ENCODE results near the gene SMARCC1. TPM values are rescaled to one million over a fixed set of nuclear protein-coding genes. Genes with fewer than 3 reads are reported as not detected.
A peak's percentile ranks its signal among the peaks of the same experiment; 100 is the strongest.
"Not testable (repeated sequence)": the region's sequence is repeated elsewhere in the genome, so short reads cannot be mapped to it uniquely, and the experiment has no call there.

The SMARCC1 gene
- total RNA-seq, 1 donor from 2014 or later, result 35.6 TPM

DNA sequence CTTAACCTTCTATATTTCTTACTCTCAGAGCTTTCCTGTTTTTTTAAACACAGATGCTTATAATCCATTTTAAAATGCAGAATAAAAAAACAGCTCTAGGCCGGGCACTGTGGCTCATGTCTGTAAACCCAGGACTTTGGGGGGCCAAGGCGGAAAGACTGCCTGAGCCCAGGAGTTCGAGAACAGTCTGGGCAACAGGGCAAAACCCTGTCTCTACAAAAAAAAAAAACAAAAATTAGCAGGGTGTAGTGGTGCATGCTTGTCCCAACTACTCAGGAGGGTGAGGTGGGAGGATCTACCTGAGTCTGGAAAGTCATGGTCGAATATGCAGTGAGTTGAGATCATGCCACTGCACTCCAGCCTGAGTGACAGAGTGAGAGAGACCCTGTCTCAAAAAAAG, 15.5 kb downstream of the SMARCC1 start:
- no peak for DNase-seq

DNA sequence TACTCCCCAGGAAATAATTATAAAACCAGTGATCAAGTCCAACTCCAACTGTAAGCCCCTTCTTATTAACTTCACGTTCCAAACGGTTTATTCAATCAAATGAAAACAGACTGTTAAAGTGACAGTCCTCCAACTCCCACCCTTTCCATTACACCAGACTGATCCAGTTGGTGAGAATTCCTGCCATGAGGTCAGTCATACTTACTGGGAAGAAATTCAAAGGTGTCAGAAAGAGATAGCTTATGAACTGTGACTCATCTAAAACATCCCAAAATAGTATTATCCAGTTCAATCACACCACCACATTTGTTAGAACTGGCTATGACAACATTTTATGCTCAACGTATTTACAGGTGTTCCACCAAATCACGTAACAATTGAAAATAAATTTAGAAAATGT, 19.5 kb downstream of the SMARCC1 start:
- no peak for DNase-seq

DNA sequence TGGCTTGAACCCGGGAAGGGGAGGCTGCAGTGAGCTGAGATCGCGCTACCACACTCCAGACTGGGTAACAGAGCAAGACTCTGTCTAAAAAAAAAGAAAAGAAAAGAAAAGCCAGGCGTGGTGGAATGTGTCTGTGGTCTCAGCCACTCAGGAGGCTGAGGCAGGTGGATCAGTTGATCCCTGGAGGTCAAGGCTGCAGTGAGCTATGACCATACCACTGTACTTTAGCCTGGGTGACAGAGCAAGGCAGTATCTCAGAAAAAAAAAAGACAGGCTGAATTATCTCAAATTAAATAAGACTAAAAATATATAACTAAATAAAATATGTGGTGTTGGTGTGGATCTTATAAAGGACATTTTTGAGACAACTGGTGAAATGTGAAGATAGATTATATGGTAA, 20.6 kb downstream of the SMARCC1 start:
- DNase-seq, result no peak

DNA sequence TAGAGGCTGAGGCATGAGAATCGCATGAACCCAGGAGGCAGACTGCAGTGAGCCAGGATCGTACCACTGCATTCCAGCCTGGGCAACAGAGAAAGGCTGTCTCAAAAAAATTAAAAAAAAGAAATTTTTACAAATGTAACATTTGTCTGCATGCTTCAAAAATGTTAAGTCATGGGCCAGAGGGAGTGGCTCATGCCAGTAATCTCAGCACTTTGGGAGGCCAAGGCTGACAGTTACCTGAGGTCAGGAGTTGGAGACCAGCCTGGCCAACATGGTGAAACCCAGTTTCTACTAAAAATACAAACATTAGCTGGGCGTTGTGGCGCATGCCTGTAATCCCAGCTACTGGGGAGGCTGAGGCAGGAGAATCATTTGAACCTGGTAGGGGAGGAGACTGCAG, 21.5 kb downstream of the SMARCC1 start:
- DNase-seq, result not testable (repeated sequence)

DNA sequence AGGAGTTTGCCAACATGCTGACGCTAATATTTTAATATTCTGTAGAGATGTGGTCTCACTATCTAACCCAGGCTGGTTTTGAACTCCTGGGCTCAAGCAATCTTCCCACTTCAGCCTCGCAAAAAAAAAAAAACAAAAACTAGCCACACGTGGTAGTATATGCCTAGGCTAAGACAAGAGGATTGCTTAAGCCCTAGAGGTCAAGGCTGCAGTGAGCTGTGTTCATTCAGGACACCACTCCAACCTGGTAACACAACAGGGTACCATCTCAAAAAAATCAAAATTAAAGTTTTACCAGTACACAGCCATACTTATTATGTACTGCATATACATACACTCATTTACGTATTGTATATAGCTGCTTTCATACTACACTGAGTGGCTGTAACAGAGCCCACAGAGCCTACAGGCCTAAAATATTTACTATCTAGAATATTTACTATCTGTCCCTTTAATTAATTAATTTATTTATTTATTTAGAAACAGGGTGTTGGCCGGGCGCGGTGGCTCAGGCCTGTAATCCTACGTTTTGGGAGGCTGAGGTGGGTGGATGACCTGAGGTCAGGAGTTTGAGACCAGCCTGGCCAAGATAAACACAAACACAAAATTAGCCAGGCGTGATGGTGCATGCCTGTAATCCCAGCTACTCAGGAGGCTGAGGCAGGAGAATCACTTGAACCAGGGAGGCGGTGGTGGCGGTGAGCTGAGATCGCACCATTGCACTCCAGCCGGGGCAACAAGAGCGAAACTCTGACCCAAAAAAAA, 23.2 kb downstream of the SMARCC1 start:
- no peak for DNase-seq

DNA sequence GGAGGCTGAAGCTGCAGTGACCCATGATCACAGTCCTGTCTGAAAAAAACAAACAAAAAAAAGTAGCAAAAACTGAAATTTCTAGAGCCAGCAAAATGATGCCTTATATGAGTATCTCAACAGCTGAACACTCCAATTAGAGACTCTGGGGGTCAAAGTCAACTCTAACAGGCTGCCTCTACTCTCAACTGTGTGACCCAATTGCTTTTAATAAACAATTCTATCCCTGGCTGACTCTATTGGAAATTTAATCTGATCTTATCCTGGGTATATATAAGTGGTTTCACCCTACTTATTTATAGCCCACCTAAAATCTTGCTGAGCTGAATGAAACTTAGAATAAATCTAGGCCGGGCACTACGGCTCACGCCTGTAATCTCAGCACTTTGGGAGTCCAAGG, 29.0 kb downstream of the SMARCC1 start:
- DNase-seq, result no peak

DNA sequence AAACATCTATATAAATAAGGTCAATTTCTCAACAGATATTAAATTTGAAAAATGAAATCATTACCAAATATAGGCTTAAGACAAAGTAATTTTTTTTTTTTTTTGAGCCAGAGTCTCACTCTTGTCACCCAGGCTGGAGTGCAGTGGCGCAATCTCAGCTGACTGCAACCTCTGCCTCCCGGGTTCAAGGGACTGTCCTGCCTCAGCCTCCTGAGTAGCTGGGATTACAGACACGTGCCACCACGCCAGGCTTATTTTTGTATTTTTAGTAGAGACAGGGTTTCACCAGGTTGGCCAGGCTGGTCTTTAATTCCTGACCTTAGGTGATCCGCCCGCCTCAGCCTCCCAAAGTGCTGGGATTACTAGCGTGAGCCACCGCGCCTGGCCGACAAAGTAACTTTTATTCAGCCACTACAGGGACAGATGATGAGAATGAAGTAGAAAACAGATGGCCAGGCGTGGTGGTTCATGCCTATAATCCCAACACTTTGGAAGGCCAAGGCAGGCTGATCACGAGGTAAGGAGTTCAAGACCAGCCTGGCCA, 30.8 kb downstream of the SMARCC1 start:
- not testable (repeated sequence) for DNase-seq

DNA sequence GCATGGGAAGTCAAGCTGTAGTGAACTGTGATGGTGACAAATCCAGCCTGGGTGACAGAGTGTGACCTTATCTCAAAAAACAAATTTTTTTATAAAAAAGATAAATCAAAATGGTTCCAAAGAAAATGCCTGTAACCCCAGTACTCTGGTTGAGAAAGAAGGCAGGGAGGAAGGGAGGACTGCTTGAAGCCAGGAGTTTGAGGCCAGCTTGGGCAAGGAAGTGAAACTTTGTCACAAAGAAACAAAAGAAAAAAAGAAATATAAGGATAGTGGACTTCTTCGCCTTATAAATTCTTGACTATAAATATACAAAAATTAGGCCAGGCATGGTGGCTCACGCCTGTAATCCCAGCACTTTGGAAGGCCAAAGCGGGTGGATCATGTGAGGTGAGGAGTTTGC, 34.1 kb downstream of the SMARCC1 start:
- DNase-seq, result no peak

DNA sequence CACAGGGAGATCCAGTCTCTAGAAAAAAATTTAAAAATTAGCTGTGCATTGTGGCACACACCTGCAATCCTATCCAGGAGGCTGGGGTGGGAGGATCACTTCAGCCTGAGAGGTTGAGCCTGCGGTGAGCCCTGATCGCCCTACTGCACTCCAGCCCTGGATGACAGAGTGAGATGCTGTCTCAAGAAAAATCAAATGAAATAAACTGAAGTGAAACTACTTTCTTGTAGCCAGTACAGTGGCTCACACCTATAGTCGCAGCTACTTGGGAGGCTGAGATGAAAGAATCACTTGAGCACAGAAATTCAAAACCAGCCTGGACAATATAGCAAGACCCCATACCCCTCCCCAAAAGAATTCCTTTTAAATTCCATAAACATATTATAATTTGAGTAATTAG, 35.4 kb downstream of the SMARCC1 start:
- DNase-seq, result no peak

DNA sequence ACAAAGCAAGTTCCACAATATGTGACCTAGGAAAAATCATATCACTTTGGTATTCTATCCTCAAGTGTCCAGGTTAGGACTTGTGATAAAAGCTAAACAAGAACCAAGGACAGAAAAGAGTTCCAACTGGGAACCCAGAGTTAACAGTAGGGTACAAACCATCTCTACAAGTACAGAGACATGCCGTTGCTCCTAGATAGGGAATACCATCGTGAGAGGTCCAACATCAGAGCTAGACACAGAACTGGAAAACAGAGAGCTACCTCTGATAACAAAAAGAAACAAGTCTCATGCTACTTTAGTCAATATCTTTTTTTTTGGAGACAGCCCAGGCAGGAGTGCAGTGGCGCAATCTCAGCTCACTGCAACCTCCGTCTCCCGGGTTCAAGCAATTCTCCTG, 37.8 kb downstream of the SMARCC1 start:
- no peak for DNase-seq

DNA sequence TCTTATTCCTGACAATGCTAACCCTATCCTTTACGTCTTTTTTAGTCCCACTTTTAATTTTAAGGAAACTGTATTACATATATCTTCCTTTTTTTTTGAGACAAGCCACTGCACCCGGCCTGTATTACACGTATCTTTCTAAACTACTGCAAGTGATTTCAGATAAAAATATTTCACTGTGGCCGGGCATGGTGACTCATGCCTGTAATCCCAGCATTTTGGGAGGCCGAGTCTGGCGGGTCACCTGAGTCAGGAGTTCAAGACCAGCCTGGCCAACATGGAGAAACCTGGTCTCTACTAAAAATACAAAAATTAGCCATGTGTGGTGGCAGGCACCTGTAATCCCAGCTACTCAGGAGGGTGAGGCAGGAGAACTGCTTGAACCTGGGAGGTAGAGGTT, 38.3 kb downstream of the SMARCC1 start:
- not testable (repeated sequence) for DNase-seq

DNA sequence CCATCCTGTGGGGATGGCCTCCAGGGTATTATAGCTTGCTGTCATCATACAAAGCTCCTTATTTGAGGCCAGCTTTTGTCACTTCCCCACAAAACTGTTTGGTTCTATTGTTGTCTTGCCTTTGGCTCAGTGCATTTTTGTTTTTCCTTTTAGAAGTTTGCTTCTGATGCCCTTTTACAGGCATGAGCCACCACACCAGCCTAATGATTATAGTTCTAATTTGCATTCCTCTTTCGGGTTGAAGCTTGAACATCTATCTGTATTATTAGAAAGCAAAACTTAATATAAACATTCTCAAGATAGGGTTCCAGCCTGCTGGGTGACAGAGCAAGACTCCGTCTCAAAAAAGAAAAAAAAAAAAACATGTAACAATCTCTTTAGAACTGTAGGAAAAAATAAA, 39.8 kb downstream of the SMARCC1 start:
- no peak for DNase-seq

DNA sequence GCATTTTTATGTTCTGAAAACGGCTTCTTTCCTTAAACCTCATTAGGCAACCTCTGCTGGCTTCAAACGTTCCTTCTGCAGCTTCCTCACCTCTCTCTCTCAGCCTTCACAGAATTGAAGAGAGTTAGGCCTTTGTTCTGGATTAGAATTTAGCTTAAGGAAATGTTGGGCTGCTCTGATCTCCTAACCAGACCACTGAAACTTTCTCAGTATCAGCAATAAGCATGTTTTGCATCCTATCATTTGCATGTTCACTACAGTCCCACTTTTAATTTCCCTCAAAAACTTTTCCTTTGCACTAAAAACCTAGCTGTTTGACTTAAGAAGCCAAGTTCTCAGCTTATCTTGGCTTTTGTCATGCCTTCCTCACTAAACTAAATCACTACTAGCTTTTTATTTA, 49.5 kb downstream of the SMARCC1 start:
- no peak for DNase-seq

DNA sequence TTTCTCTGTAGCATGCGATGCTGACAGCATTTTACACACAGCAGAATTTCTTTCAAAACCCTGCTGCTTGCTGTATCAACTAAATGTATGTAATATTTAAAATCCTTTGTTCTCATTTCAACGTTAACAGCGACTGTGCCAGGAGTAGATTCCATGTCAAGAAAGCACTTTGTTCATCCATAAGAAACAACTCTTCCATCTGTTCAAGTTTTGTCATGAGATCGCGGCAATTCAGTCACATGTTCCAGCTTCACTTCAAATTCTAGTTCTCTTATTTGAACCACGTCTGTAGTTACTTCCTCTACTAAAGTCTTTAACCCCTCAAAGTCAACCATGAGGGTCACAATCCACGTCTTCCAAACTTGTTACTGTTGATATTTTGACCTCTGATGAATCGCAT, 50.6 kb downstream of the SMARCC1 start:
- no peak for DNase-seq

DNA sequence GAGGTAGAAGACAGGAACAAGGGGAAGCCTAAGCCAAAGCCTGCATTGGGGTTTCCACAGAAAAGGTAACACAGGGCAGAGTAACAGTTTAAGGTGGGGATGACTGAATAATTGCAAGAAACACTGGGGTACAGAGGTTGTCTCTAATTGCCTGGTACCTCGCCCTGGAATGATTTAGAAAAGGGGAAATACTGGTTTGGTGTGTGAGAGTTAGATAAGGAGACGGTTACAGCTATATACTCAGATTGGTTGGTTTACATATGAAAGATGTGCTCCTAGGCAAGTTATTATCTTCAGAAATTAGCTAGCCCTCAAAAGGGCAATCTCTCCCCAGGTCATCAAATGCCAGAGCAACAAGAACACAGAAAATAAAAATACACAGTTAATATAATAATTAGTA, 58.8 kb downstream of the SMARCC1 start:
- no peak for DNase-seq

DNA sequence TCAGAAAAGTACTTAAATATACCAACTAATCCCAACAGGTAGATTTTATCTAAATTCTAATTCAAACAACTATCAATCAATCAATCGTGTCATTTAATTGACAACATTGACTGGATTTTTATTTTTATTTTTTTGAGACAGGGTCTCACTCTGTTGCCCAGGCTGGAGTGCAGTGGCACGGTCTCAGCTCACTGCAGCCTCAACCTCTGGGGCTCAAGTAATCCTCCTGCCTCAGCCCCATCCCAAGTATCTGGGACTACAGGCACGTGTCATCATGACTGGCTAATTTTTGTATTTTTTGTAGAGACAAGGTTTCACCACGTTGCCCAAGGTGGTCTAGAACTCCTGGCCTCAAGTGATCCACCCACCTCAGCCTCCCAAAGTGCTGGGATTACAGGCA, 64.2 kb downstream of the SMARCC1 start:
- not testable (repeated sequence) for DNase-seq

DNA sequence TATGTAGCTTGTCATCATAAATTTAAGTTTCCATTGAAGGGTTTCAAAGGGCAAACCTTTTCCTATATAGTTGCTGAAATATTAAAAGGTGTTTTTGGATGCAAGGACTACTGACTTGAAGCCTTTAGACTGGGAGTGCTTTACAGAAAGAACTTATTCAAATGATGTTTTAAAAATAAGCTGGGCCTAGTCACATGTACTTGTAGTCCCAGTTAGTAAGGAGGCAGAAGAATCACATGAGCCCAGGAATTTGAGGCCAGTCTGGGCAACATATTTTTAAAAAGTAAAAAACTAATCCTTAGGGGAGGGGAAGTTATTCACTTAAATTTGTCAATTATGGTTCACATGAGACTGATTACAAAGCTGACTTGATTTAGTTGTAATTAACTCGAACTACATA, 65.0 kb downstream of the SMARCC1 start:
- DNase-seq, result no peak

DNA sequence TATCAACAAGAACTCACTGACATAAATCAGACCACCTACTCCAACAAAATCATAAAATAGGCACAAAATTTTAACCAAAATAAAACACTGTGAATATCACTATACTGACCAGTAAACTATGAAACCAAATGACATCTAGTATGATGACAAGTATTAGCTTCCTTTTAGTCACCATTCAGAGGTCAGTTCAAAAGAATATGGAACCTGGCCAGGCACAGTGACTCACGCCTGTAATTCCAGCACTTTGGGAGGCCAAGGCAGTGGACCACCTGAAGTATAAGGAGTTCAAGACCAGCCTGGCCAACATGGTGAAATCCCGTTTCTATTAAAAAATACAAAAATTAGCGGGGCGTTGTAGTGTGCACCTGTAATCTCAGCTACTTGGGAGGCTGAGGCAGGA, 65.8 kb downstream of the SMARCC1 start:
- DNase-seq, result peak; percentile 71

DNA sequence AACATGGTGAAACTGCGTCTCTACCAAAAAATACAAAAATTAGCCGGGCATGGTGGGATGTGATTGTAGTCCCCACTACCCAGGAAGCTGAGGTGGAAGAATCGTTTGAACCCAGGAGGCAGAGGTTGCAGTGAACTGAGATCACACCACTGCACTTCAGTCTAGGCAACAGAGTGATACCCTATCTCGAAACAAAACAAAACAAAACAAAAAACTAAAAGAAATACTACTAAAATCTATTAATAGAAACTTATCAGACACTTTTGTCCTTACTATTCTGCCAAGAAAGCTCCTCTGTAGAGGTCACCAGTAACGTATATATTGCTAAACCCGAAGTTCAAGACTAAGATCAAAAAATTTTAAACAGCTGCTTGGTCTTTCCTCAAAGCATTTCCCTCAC, 67.1 kb downstream of the SMARCC1 start:
- no peak for DNase-seq

DNA sequence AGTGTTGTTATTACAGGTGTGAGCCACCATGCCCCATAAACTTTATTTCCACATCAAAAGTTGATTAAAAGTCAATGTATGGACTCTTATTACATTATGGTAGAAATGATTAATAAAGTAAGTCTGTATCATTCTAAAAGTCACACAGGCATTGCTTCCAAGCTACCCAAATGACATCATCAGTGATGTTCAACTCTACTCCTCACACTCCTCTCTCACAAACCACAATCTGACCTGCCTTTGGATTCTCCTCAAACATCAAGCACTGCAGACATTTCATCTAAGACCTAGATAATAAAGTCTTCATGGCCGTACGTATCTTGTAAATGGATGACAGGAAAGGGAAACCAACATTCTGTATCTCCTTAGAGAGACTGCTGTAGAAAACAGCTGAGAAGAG, 68.0 kb downstream of the SMARCC1 start:
- DNase-seq, result no peak

DNA sequence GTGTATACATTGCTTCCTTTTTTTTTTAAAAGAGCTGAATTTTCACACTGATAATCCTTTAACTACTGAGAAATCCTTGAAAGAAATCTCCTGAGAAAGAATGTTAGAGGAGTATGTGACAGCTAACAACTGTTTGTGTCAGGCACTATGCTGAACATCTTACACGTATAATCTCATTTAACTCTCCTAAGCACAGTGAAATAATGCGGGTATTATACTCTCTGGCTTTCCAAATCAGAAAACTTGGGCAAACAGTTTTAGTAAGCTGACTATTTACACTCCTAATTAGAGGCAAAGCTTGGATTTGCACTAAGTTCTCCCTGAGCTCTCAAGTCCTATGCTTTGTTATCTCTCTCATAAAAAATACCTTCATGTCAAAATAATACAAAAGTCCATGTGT, 69.3 kb downstream of the SMARCC1 start:
- DNase-seq, result no peak

DNA sequence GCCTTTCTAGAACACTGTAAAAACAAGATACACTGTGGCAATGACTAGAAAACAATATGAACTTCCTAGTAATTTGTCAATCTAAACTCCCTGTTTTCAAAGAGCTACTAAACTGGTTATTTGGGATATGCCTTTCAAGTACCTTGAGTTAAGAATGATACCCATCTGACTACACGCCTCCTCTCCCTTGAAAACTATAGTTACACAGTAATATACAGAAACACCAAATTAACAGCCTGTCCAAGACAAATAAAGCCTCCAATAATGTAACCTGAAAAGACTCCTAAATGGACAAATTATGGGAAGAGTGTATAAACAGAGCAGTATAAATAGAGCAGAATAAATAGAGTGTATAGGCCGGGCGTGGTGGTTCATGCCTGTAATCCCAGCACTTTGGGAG, 70.1 kb downstream of the SMARCC1 start:
- no peak for DNase-seq

DNA sequence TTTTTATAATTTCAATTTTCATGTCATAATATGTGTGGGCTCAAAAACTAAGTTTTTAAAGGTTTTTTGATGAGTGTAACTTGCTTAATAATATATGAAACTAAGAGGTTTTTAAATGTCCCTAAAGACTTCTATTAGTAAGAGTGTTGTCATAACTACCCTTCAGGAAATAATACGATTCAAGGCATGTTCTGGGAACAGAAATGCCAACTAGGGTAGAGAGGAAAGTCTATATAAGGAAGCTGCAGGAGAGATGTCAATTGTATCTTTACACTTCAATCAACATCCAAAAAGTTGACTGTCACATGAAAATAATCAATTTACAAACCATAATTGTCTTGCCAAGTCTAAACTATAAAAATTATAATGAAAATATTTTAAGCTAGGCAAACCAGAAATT, 76.3 kb downstream of the SMARCC1 start:
- peak; percentile 69 for DNase-seq

DNA sequence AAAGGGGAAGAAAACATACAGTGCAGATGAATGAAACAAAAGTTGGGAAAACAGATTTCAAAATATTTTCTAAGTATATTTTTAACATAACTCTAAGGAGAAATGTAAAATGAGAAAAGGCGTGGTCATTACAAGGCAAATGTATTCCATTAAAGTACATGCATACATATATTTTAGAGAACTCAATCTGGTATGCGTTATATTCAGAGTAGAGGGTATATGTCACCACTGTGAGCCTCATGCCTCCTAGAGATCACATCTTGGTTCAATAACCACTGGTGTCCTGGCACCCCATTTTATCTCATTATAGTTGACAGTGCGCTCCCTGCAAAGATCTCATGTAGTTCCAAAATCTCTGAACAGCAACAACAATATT, 77.5 kb downstream of the SMARCC1 start:
- no peak for DNase-seq

DNA sequence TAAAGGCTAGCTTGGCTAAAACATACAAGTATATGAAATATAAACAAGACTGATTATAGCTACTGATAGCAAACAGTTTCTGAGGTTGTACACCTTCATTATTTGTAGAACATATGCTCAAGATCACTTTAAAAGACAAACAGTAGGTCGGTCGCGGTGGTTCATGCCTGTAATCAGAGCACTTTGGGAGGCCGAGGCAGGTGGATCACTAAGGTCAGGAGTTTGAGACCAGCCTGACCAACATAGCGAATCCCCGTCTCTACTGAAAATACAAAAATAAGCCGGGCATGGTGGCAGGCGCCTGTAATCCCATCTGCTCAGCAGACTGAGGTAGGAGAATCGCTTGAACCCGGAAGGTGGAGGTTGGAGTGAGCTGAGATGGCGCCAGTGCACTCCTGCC, 80.3 kb downstream of the SMARCC1 start:
- DNase-seq, result no peak

All from dermis blood vessel endothelial cell (primary cell).